ENCODE results near the gene SMARCA4. TPM values are rescaled to one million over a fixed set of nuclear protein-coding genes. Genes with fewer than 3 reads are reported as not detected.
A peak's percentile ranks its signal among the peaks of the same experiment; 100 is the strongest.
"Not testable (repeated sequence)": the region's sequence is repeated elsewhere in the genome, so short reads cannot be mapped to it uniquely, and the experiment has no call there.

SMARCA4 gene
- total RNA-seq, 4 donors from 2014 or later: 68.3 to 208 (median 114) TPM

DNA sequence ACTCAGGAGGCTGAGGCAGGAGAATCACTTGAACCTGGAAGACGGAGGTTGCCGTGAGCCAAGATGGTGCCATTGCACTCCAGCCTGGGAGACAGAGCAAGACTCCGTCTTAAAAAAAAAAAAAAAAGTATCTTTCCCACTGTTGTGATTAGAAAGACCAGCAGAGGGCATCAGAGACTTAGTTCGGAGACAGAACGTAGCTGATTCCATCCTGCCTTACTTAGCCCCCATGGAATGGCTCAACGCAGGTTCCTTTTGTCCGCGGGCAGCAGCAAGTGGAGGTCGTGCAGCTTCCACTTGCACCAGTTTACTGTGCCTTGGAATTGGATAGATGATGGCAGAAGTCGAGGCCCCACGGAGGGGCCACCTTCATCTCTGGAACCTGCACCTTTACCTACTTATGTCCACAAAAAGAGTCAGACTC is 24.2 kb upstream of the SMARCA4 start:
- H3K36me3 ChIP-seq: peaks cover 0 to 6% (median 0%) of the 10 kb centered on the region in 3 donors
- H3K27me3 ChIP-seq: no peaks in the 10 kb centered on the region
- H3K9me3 ChIP-seq: no peaks in the 10 kb centered on the region
- no peak overlapping the region for H3K27ac ChIP-seq
- H3K4me1 ChIP-seq: peaks cover 0 to 2% (median 0%) of the 10 kb centered on the region in 4 donors
- H3K4me3 ChIP-seq: no peak overlapping the region
- TF ChIP-seq POLR2A (IDR thresholded peaks at IDR 0.05): no peak
- peak in 5 of 6 experiments; percentile 31 to 80 (median 71) for TF ChIP-seq CTCF (IDR thresholded peaks at IDR 0.05)
- peak in 2 of 3 donors; percentile 53 to 70 for DNase-seq

DNA sequence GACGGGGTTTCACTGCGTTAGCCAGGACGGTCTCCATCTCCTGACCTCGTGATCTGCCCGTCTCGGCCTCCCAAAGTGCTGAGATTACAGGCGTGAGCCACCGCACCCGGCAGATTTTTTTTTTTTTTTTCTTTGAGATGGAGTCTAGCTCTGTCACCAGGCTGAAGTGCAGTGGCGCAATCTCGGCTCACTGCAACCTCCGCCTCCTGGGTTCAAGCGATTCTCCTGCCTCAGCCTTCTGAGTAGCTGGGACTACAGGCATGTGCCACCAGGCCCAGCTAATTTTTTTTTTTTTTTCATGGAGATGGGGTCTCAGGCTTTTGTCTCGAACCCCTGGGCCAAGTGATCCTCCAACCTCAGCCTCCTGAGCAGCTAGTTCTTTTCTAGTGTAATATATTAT is 19.2 kb upstream of the SMARCA4 start:
- not testable (repeated sequence) for DNase-seq, H3K4me1 ChIP-seq, H3K9me3 ChIP-seq, H3K27ac ChIP-seq, H3K4me3 ChIP-seq, H3K36me3 ChIP-seq, H3K27me3 ChIP-seq

- DNase-seq, H3K27me3 ChIP-seq, H3K36me3 ChIP-seq, H3K4me1 ChIP-seq, H3K9me3 ChIP-seq, H3K4me3 ChIP-seq, H3K27ac ChIP-seq: not testable (repeated sequence)
Observed at GRCh38 chr19:10943412-10943811, 17.4 kb upstream of the SMARCA4 start.

DNA sequence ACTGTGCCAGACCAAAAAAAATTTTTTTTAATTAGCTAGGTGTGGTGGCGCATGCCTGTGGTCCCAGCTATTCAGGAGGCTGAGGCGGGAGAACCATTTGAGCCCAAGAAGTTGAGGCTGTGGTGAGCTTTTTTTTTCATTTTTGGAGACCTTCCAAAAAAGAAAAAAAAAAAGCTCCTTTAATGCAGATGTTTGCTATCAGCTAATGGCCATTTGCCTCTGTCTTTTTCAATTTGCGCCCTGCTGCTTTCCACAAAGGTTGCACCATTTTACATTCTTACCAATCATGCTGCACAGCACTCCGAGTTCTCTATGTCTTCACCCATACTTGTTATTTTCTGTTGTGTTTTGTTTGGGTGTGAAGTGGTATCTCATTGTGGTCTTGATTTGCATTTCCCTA is 15.6 kb upstream of the SMARCA4 start:
- H3K27me3 ChIP-seq: no peaks in the 10 kb centered on the region
- TF ChIP-seq POLR2A (IDR thresholded peaks at IDR 0.05) (no peak), CTCF (IDR thresholded peaks at IDR 0.05) (no peak)

DNA sequence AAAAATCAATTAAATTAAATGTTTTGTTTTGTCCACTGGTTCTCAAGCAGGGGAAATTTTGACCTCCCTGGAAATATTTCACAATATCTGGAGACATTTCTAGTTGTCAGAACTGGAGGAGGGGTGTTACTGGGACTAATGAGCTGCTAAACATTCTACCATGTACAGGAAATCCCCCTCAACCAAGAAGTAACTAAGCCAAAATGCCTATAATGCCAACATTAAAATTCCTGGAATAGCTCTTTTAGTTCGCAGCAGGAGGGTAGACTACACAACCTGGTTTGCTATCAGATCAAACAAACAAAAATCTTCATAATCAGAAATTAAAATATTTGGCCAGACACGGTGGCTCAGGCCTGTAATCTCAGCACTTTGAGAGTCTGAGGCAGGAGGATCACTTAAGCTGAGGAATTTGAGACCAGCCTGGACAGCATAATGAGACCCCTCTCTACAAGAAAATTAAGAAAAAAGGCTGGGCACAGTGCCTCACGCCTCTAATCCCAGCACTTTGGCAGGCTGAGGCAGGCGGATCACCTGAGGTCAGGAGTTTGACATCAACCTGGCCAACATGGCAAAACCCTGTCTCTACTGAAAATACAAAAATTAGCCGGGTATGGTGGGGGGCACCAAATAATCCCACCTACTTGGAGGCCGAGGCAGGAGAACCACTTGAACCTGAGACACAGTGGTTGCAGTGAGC is 13.7 kb upstream of the SMARCA4 start:
- Histone ChIP-seq H3K36me3 (no peaks in the 10 kb centered on the region), H3K4me1 (peaks cover 0 to 3% (median 1%) of the 10 kb centered on the region in 4 donors), H3K4me3 (no peak overlapping the region), H3K27me3 (no peaks in the 10 kb centered on the region), H3K9me3 (no peaks in the 10 kb centered on the region), H3K27ac (no peak overlapping the region)
- DNase-seq: no peak
- TF ChIP-seq POLR2A (IDR thresholded peaks at IDR 0.05) (no peak), CTCF (IDR thresholded peaks at IDR 0.05) (no peak)

More for the DNA sequence above, 15.6 kb upstream of the SMARCA4 start:
- Histone ChIP-seq H3K4me3 (no peak overlapping the region), H3K36me3 (no peaks in the 10 kb centered on the region), H3K4me1 (peaks cover 0 to 9% (median 2%) of the 10 kb centered on the region in 4 donors), H3K9me3 (no peaks in the 10 kb centered on the region), H3K27ac (no peak overlapping the region)
- DNase-seq: no peak

GRCh38 chr19:10952809-10953208 is 8.0 kb upstream of the SMARCA4 start:
- Histone ChIP-seq H3K9me3 (no peaks in the 10 kb centered on the region), H3K36me3 (no peaks in the 10 kb centered on the region), H3K4me3 (no peak overlapping the region), H3K4me1 (peaks cover 0 to 6% (median 0%) of the 10 kb centered on the region in 4 donors), H3K27me3 (no peaks in the 10 kb centered on the region), H3K27ac (peak overlapping the region in 2 of 4 donors; percentile 31 to 73)
- peak in 1 of 2 donors; percentile 34 for TF ChIP-seq POLR2A (IDR thresholded peaks at IDR 0.05)
- TF ChIP-seq CTCF (IDR thresholded peaks at IDR 0.05): no peak
- DNase-seq: peak in 2 of 3 donors; percentile 60 to 72

- H3K9me3 ChIP-seq, H3K36me3 ChIP-seq, DNase-seq, H3K27me3 ChIP-seq: not testable (repeated sequence)
- H3K4me3 ChIP-seq: peak overlapping the region in 2 of 4 donors; percentile 65 to 97
- H3K27ac ChIP-seq: peak overlapping the region in 3 of 4 donors; percentile 83 to 95 (median 88)
- peaks cover 0 to 27% (median 12%) of the 10 kb centered on the region in 4 donors for H3K4me1 ChIP-seq
Observed at GRCh38 chr19:10959277-10959968, 1.4 kb upstream of the SMARCA4 start.

Measured in Peyer's patch (tissue), 4 donors.